Measurements from ENCODE around the gene HOXD11. TPM values are rescaled to one million over a fixed set of nuclear protein-coding genes. Genes with fewer than 3 reads are reported as not detected.

Gene HOXD11
- total RNA-seq, 1 experiment from 2014 or later, result not detected

DNA sequence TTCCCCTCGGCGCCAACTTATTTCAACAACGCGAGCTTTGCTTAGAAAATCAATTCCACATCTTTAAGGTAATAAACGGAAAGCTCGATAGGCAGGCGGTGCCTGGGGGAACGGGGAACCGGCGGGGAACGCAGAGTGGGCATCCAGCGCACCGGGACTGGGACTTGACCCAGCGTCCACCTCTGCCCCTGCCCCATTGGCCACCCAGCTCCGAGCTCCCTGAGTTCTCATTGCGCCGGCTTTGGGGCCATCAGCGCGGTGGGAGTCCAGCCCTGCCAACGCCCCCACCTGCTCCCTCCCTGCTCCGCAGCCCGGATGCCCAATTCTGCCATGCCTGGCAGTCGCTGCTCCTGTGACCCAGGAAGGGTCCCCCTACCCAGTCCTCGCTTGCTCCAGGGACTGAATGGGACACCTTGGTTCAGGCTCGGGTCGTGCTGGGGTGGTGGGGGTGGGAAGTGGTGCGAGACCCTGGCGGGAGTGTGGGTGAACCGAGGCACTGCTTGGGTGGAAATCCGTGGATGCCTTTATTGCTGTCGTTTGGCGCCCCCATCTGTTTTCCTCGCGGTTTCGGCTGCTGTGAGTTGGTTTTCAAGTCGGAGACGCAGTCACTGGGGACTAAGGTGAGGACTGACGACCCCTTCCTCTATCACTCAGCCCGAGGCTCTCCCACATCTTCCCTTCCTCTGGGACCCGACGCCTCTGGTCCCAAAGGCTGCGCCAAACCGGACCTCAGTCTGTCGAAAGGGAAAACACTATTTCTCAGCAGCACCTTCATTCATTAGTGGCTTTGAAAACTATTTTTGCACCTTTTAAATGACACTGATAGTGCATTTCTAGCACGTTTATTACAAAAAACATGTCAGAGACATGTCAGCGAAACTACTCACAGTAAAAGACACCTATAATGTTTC, 21.0 kb upstream of the HOXD11 start:
- TF ChIP-seq, protein P1, sequence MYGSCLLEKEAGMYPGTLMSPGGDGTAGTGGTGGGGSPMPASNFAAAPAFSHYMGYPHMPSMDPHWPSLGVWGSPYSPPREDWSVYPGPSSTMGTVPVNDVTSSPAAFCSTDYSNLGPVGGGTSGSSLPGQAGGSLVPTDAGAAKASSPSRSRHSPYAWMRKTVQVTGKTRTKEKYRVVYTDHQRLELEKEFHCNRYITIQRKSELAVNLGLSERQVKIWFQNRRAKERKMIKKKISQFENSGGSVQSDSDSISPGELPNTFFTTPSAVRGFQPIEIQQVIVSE (CRISPR knock-in tag; IDR thresholded peaks at IDR 0.05; ENCODE audit: borderline replicate concordance), result no peak
- TF ChIP-seq, protein P2, sequence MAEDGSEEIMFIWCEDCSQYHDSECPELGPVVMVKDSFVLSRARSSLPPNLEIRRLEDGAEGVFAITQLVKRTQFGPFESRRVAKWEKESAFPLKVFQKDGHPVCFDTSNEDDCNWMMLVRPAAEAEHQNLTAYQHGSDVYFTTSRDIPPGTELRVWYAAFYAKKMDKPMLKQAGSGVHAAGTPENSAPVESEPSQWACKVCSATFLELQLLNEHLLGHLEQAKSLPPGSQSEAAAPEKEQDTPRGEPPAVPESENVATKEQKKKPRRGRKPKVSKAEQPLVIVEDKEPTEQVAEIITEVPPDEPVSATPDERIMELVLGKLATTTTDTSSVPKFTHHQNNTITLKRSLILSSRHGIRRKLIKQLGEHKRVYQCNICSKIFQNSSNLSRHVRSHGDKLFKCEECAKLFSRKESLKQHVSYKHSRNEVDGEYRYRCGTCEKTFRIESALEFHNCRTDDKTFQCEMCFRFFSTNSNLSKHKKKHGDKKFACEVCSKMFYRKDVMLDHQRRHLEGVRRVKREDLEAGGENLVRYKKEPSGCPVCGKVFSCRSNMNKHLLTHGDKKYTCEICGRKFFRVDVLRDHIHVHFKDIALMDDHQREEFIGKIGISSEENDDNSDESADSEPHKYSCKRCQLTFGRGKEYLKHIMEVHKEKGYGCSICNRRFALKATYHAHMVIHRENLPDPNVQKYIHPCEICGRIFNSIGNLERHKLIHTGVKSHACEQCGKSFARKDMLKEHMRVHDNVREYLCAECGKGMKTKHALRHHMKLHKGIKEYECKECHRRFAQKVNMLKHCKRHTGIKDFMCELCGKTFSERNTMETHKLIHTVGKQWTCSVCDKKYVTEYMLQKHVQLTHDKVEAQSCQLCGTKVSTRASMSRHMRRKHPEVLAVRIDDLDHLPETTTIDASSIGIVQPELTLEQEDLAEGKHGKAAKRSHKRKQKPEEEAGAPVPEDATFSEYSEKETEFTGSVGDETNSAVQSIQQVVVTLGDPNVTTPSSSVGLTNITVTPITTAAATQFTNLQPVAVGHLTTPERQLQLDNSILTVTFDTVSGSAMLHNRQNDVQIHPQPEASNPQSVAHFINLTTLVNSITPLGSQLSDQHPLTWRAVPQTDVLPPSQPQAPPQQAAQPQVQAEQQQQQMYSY (CRISPR knock-in tag; IDR thresholded peaks at IDR 0.05), result peak; percentile 67
- TF ChIP-seq ZNF232 (CRISPR knock-in tag; IDR thresholded peaks at IDR 0.05), result no peak
- Mint-ChIP-seq H3K4me1 (peaks cover 46% of the 10 kb centered on the region), H3K36me3 (peaks cover 8% of the 10 kb centered on the region), H3K27ac (no peak overlapping the region), H3K9me3 (no peaks in the 10 kb centered on the region), H3K27me3 (ENCODE audit: low read depth) (peaks cover 100% of the 10 kb centered on the region), H3K4me3 (peak overlapping the region; percentile 30)
- POLR2A ChIA-PET, result no interaction called here
- DNase-seq (ENCODE audit: low spot score) (peak; percentile 69), ATAC-seq (peak; percentile 6)
- CTCF ChIA-PET, result interaction anchor here (0.8 to 1.6 kb wide), 11 partner anchors 8 to 835 kb away, joined by 3 to 27 read pairs (median 3); no protein-coding TSS in a partner anchor

DNA sequence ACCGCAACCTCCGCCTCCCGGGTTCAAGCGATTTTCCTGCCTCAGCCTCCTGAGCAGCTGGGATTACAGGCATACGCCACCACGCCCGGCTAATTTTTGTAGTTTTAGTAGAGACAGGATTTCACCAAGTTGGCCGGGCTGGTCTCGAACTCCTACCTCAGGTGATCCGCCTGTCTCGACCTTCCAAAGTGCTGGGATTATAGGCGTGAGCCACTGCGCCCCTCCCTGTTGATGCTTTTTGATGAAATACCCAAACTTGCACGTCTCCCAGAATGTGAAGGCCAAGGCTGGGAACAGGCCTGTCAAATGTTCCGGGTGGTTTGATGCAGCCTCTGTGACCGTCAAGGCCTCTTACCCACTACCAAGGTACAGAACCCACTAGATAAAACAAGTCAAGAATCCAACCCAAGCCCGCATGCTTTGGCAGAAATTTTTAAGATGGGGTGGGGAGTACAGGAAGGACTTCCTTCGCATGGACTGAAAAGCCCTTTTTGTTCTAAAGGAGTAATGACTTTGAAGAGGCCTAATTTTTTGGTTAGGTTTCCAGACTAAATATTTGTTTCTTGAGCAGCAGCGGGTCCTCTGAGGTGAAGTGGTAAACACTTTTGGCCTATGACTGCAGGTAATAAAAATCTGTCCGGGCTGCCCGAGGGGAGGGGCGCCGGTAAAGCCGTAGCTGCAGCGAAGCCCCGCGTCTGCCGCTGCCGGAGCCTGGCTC, 19.6 kb upstream of the HOXD11 start:
- peak overlapping the region; percentile 81 for H3K4me3 Mint-ChIP-seq
- peaks cover 7% of the 10 kb centered on the region for H3K36me3 Mint-ChIP-seq
- TF ChIP-seq, protein P3, sequence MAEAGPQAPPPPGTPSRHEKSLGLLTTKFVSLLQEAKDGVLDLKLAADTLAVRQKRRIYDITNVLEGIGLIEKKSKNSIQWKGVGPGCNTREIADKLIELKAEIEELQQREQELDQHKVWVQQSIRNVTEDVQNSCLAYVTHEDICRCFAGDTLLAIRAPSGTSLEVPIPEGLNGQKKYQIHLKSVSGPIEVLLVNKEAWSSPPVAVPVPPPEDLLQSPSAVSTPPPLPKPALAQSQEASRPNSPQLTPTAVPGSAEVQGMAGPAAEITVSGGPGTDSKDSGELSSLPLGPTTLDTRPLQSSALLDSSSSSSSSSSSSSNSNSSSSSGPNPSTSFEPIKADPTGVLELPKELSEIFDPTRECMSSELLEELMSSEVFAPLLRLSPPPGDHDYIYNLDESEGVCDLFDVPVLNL (CRISPR knock-in tag; IDR thresholded peaks at IDR 0.05; ENCODE audit: borderline replicate concordance, low read depth), result no peak
- no peak for TF ChIP-seq ZNF219 (CRISPR knock-in tag; IDR thresholded peaks at IDR 0.05; ENCODE audit: borderline replicate concordance)
- TF ChIP-seq JUN (CRISPR knock-in tag; IDR thresholded peaks at IDR 0.05), result no peak
- no peak for TF ChIP-seq NFYB (CRISPR knock-in tag; conservative IDR thresholded peaks at IDR 0.05; ENCODE audit: low read depth)
- TF ChIP-seq ZNF423 (CRISPR knock-in tag; IDR thresholded peaks at IDR 0.05), result no peak
- no peak for TF ChIP-seq TEAD4 (CRISPR knock-in tag; IDR thresholded peaks at IDR 0.05)
- TF ChIP-seq ESRRA (CRISPR knock-in tag; IDR thresholded peaks at IDR 0.05; ENCODE audit: borderline replicate concordance), result no peak
- no peak for TF ChIP-seq ETV6 (CRISPR knock-in tag; IDR thresholded peaks at IDR 0.05)
- TF ChIP-seq MYBL2 (CRISPR knock-in tag; IDR thresholded peaks at IDR 0.05), result no peak
- TF ChIP-seq HMGA2 (CRISPR knock-in tag; IDR thresholded peaks at IDR 0.05), result no peak
- TF ChIP-seq, protein P4, sequence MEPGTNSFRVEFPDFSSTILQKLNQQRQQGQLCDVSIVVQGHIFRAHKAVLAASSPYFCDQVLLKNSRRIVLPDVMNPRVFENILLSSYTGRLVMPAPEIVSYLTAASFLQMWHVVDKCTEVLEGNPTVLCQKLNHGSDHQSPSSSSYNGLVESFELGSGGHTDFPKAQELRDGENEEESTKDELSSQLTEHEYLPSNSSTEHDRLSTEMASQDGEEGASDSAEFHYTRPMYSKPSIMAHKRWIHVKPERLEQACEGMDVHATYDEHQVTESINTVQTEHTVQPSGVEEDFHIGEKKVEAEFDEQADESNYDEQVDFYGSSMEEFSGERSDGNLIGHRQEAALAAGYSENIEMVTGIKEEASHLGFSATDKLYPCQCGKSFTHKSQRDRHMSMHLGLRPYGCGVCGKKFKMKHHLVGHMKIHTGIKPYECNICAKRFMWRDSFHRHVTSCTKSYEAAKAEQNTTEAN (CRISPR knock-in tag; IDR thresholded peaks at IDR 0.05), result no peak
- ChIA-PET CTCF (interaction anchor here (0.6 to 2.4 kb wide), 7 partner anchors 8 to 93 kb away, joined by 3 to 27 read pairs (median 3); partner anchors contain the start of gene HOXD11), POLR2A (no interaction called here)
- ATAC-seq (no peak), DNase-seq (ENCODE audit: low spot score) (no peak)
- H3K27ac Mint-ChIP-seq, result no peak overlapping the region
- no peaks in the 10 kb centered on the region for H3K9me3 Mint-ChIP-seq
- H3K4me1 Mint-ChIP-seq, result peaks cover 49% of the 10 kb centered on the region
- peaks cover 99% of the 10 kb centered on the region for H3K27me3 Mint-ChIP-seq (ENCODE audit: low read depth)

Data from WTC11 (cell line).